ENCODE measurements around the gene PACSIN1. TPM values are rescaled to one million over a fixed set of nuclear protein-coding genes. Genes with fewer than 3 reads are reported as not detected.

PACSIN1 gene
- total RNA-seq, 2 donors from 2014 or later: 0.09 TPM; not detected in 1

GRCh38 chr6:34535646-34536045 lies 69.8 kb downstream of the PACSIN1 start:
- no peak for DNase-seq (ENCODE audit: low spot score)
- intact Hi-C loops (cut with DNase I): no loop called here

GRCh38 chr6:34536251-34536958 lies 70.5 kb downstream of the PACSIN1 start:
- intact Hi-C loops (cut with DNase I): no loop called here

GRCh38 chr6:34536959-34537848 lies 71.3 kb downstream of the PACSIN1 start:
- intact Hi-C loops (cut with DNase I): no loop called here
- no peak for DNase-seq (ENCODE audit: low spot score)

More at GRCh38 chr6:34536251-34536958, 70.5 kb downstream of the PACSIN1 start:
- no peak for DNase-seq (ENCODE audit: low spot score)

GRCh38 chr6:34537922-34538550 lies 72.2 kb downstream of the PACSIN1 start:
- DNase-seq (ENCODE audit: low spot score): no peak
- intact Hi-C loops (cut with DNase I): no loop called here

- intact Hi-C loops (cut with DNase I): no loop called here
- no peak for DNase-seq (ENCODE audit: low spot score)
These were observed 72.7 kb downstream of the PACSIN1 start for GRCh38 chr6:34538581-34538980.

- intact Hi-C loops (cut with DNase I): no loop called here
- no peak for DNase-seq (ENCODE audit: low spot score)
These were observed 73.3 kb downstream of the PACSIN1 start for GRCh38 chr6:34539181-34539580.

GRCh38 chr6:34540222-34540621 lies 74.3 kb downstream of the PACSIN1 start:
- DNase-seq (ENCODE audit: low spot score): no peak
- intact Hi-C loops (cut with DNase I): no loop called here

GRCh38 chr6:34540841-34541240 lies 75.0 kb downstream of the PACSIN1 start:
- DNase-seq (ENCODE audit: low spot score): no peak
- intact Hi-C loops (cut with DNase I): no loop called here

- DNase-seq (ENCODE audit: low spot score): no peak
- intact Hi-C loops (cut with DNase I): no loop called here
These were observed 77.5 kb downstream of the PACSIN1 start for GRCh38 chr6:34543421-34543820.

GRCh38 chr6:34544052-34544604 lies 78.3 kb downstream of the PACSIN1 start:
- DNase-seq (ENCODE audit: low spot score): no peak
- intact Hi-C loops (cut with DNase I): loop anchor here in 1 of 2 donors (1.0 kb wide), 1 partner anchor 45 kb away; no protein-coding TSS in a partner anchor

GRCh38 chr6:34544776-34545471 lies 79.0 kb downstream of the PACSIN1 start:
- DNase-seq (ENCODE audit: low spot score): no peak
- intact Hi-C loops (cut with DNase I): loop anchor here in 1 of 2 donors (1.0 kb wide), 1 partner anchor 46 kb away; no protein-coding TSS in a partner anchor

- DNase-seq (ENCODE audit: low spot score): no peak
These were observed 80.9 kb downstream of the PACSIN1 start for GRCh38 chr6:34546551-34547321.

GRCh38 chr6:34547701-34548644 lies 82.1 kb downstream of the PACSIN1 start:
- no peak for DNase-seq (ENCODE audit: low spot score)
- intact Hi-C loops (cut with DNase I): no loop called here

More at GRCh38 chr6:34546551-34547321, 80.9 kb downstream of the PACSIN1 start:
- intact Hi-C loops (cut with DNase I): no loop called here

GRCh38 chr6:34549026-34549803 lies 83.3 kb downstream of the PACSIN1 start:
- no peak for DNase-seq (ENCODE audit: low spot score)
- intact Hi-C loops (cut with DNase I): no loop called here

- intact Hi-C loops (cut with DNase I): no loop called here
- DNase-seq (ENCODE audit: low spot score): no peak
These were observed 83.9 kb downstream of the PACSIN1 start for GRCh38 chr6:34549804-34550202.

GRCh38 chr6:34551720-34552119 lies 85.8 kb downstream of the PACSIN1 start:
- intact Hi-C loops (cut with DNase I): no loop called here
- no peak for DNase-seq (ENCODE audit: low spot score)

All from posterior vena cava (tissue), 2 donors.